HG03432 (cell line): ENCODE data around the gene TRIM45.
"Not testable (repeated sequence)": the region's sequence is repeated elsewhere in the genome, so short reads cannot be mapped to it uniquely, and the experiment has no call there.

Experiments used
- ATAC-seq: cut with Tn5 transposase; IDR thresholded peaks from one replicate; pipeline ENCODE4 v1.9.1; 2021; ENCODE audit warnings: mild to moderate bottlenecking, moderate library complexity; ENCODE audit not compliant: unreplicated experiment

TRIM45 gene

GRCh38 chr1:117136749-117137148 is 15.2 kb upstream of the TRIM45 start:
- ATAC-seq, result no peak

- ATAC-seq, result no peak
Observed at GRCh38 chr1:117135329-117135728, 13.8 kb upstream of the TRIM45 start.

- no peak for ATAC-seq
Observed at GRCh38 chr1:117130526-117130925, 9.0 kb upstream of the TRIM45 start.

DNA sequence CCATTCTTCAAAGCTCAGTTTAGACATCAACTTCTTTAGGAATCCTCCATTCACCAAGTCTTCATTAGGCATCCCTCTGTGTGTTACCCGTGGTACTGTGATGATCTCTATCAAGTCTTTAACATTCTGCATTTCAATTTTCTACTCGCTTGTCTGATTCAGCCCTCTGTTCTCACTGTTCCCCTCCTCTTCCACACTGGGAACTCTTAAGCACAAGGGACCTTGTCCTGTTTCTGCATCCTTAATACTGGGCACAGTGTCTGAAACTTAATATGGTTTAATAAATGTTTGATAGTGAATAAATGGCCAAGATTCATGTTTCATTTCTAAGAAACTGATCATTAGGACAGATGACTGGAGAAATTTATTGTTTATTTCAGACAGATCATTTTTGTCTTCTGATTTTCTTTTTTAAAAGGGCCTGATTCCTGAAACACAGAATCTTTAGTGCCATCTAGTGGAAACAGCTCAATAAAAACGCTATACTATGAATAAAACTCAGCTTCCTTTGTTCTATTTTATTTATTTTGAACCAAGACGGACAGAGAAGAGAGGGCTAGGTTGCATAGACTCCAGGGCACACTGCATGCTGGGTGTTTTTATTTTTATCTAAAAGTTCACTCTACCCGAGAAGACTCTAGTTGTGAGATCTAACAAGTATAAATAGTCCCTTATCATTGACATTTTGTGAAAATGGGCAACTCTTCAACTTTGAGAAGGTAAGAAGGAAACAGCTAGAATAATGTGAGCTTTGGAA is 7.0 kb upstream of the TRIM45 start:
- no peak for ATAC-seq

DNA sequence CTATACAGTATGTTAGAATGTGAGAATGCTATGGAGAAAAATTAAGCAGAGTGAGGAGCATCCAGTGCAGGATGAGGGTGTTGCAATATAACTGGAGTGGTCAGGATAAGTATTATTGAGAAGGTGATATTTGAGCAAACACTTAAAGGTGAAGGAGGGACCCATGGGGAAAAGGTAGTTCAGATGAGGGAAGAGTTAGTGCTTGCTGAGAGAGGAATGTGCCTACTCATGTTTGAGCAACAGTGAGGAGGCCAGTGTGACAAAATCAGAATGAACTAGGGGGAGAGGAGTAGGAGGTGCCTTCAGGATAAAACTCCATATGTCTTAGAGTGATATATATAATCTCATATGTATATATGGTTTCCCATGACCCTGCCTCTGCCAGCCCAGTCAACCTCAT is 6.2 kb upstream of the TRIM45 start:
- ATAC-seq, result no peak

- ATAC-seq, result no peak
Observed at GRCh38 chr1:117124661-117125060, 3.1 kb upstream of the TRIM45 start.

GRCh38 chr1:117123274-117123673 is 1.7 kb upstream of the TRIM45 start:
- ATAC-seq, result no peak

DNA sequence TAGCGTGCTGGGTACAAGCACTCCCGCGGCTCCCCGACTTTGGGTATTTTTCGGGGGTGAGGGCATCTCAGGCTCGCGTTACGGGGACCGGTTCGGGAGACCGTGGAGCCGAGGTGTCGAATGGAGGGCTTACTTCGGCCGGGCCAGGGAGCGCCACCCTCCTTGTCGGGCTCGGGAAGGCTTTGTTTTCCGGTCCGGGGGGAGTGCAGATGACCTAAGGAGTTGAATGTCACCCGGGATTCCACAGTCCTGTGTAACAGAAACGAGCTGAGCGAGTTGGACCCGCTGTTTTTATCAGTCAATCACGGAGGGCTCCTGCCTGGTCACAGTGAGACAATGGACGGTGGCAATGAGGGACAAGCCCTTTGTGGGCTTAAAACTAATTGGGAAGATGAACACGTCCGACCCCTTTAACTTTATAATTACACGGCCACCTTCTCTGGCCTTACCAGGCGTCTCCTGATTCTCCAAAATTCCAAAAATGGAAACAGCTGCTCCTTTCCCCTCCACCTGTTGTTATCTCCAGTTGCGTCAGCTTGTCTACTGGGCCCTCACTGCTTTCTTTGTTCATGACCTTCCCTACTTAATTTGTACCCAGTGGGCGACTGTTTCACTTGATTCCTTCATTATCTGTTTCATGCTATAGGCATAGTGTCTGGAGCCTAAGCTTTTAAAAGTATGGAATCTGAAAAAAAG is 929 bp upstream of the TRIM45 start:
- ATAC-seq, result no peak

DNA sequence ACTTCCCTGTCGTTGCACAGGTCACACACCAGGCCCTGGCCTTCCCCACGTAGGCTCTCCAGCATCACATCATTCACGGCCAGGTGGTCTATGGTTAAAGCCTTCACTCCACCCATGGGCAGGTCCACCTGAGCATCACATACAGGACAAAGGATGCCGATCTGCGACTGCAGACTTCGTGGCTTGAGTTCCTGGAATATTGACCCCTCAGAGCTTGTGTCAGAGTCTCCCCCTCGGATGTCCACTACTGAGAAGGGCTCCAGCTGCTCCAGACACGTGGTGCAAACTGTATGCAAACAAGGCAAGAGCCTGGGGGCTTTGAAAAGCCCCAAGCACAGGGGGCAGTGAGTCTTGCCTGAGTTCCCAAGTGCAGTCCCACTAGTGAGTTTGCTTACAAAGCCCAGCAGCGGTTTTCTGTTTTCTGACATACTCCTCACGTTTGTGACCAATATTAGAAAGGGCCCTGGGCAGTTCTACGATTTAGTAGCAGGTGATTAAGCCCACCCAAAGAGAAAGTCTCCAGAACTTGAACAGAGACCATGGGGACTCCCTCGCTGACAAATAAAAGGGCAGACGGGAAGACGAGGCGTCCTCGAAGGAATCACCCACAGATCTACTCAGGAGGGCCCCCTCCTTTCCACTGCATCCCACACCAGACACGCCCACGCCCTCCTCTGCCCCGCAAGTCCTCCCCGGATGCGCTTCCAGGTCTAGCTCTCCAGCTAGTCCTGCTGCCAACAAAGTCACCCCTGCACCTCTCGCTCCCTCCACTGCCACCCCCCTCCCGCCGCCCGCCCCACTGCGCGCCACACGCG is 568 bp downstream of the TRIM45 start:
- ATAC-seq, result peak; percentile 14

DNA sequence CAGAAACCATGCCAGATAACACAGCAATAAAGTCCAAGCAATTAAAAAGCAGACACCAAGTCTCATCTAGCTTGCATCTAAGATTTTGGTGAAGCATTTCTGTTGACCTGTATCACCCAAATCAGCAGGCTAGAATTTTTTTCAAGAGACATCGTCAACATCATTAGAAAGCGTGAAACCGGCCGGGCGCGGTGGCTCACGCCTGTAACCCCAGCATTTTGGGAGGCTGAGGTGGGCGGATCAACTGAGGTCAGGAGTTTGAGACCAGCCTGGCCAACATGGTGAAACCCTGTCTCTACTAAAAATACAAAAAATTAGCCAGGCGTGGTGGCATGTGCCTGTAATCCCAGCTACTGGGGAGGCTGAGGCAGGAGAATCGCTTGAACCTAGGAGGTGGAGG is 2.4 kb downstream of the TRIM45 start:
- not testable (repeated sequence) for ATAC-seq

DNA sequence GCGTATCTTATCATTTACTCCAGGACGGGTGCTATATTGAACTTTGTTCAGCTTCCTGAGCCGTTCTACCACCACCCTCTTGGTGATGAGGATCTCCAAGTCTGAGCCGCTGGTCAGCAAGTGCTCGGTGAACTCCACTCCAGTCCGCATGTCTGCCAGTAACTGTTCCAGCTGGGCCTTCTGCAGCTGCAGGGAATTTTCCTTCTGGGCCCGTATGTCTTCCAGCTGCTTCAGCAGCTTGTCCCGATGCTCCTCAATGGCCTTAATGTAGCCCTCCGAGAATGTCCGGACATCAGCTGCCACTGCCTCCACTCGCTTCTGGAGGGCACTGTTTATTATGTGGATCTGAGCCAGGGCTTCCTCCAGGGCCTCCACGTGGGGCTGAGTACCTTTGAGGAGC is 3.4 kb downstream of the TRIM45 start:
- ATAC-seq, result no peak

DNA sequence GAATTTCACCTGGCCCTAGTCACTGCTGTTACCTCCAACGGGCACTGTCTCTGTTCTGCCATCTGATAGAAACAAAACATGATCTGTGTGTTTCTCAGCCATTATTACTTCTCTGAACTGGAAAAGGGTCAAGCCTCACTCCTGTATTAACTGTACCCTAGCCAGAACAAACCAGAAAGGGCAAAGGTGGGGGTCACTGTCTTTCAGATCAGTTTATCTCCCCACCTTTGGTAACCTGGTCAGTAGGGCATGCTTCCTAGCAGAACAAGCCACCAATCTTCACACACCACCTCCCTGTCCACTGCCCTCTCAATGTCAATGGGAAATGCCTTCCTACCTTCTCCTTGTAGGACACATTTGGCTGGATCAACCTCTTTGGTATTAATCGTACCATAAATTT is 3.9 kb downstream of the TRIM45 start:
- ATAC-seq, result no peak

GRCh38 chr1:117116784-117117130 is 4.8 kb downstream of the TRIM45 start:
- no peak for ATAC-seq

DNA sequence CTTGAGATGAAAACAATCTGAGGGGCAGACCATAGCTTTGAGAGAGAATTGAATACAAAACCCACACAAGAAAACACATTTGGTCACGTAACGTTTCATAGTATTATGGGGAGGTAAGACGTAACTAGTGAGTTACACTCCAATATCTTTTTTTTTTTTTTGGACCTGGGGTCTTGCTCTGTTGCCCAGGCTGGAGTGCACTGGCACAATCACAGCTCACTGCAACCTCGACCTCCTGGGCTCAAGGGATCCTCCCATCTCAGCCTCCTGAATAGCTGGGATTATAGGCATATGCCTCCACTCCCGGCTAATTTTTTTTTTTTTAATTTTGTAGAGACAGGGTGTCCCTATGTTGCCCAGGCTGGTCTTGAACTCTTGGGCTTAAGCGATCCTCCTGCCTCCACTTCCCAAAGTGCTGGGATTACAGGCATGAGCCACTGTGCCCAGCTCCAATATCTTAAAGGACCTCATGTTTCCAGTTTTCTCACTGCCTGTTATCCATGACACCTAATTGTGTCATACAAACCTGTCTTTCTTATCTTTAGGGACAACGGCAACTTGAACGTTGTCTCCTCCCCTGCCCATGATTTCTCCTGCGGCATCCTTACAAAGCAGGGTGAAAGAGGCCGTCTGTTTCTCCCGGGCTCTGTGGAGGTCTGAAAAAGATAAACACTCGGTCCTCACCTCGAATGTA is 5.3 kb downstream of the TRIM45 start:
- ATAC-seq, result no peak

- ATAC-seq, result no peak
Observed at GRCh38 chr1:117114877-117115276, 6.7 kb downstream of the TRIM45 start.

DNA sequence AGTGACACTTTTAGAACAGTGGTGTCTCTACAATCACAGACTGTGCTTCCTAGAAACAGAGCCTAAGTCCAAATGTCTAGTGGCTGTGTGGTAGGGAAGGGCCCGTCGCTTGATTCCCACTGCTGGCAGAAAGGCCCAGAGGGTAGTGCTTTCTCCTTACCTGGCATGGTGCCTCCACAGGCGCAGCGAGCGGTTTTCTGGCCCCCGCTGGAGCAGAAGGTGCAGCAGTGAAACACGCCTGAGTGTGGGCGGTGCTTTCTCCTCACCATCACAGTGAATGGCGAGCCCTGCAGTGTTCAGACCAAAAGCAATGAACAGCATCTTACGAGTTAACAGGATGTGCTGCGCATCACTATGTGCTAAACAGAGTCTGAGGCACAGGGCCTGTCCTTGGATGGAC is 8.3 kb downstream of the TRIM45 start:
- no peak for ATAC-seq

GRCh38 chr1:117112047-117112717 is 9.4 kb downstream of the TRIM45 start:
- no peak for ATAC-seq

DNA sequence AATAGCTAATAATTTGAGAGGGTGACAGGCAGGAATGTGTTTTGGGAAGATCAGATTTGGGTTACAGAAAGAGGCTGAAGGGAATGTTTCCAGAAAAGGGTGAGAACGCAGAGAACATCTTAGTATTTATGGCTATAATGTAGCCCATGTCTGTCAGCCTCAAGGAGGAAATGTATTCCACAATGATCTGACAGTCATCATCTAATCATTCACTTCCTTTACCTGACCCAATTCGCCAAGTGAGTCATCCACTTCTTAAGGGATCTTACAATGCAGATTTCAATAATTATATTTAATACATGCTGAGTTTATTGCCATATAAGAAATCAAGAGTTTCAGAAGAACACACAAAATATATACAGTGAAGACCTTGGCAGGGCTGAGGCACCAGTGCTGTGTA is 10.8 kb downstream of the TRIM45 start:
- ATAC-seq, result no peak

DNA sequence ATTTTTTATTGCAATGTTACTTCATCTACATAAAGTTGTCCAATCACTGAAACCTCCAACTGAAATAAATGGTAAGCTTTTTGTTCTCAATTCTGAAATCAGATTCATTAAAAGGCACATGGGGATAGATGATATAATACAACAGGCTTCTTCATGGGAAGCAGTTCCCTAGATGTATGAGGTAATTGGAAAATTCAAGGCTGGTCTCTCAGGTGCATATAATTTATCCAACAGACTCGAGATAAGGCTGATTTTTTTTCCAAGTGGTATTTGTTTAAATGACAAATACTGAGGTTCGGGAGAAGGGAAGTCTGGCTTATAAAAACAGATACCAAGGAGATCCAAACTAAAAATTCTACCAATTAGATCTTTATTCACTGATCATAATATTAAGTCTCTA is 14.2 kb downstream of the TRIM45 start:
- ATAC-seq, result no peak

GRCh38 chr1:117106478-117106877 is 15.1 kb downstream of the TRIM45 start:
- ATAC-seq, result no peak

GRCh38 chr1:117105722-117106121 is 15.8 kb downstream of the TRIM45 start:
- ATAC-seq, result no peak
